ENCODE data around the gene PRICKLE1. TPM values are rescaled to one million over a fixed set of nuclear protein-coding genes. Genes with fewer than 3 reads are reported as not detected.

PRICKLE1 gene
- total and polyA plus RNA-seq, 2 donors (not counting 1 experiment from before 2014, with no cell fraction given): 6.3 to 21.6 TPM

DNA sequence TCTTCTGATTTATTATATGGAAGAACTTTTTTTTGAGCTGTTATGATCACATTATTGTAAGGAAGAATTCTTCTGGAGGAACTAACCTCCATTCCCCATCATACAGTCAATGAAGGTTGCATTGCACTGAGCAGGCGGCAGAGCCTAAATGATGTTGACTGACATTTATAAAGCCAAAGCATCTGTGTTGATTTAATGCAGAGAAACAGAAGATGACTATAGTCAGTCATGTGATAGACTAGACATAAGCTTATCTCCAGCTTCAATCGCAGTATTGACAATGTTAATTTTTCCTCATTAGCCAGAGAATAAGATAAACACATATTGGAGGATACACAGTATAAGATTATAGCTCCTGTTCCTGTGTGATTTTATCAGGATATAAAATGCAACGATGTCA is 82.0 kb downstream of the PRICKLE1 start:
- Histone ChIP-seq H2AFZ (ENCODE audit: insufficient read depth, low read depth, low read length, poor library complexity, severe bottlenecking) (no peak overlapping the region), H4K20me1 (ENCODE audit: control insufficient read depth, insufficient read depth, low read length, poor library complexity, severe bottlenecking) (no peaks in the 10 kb centered on the region), H3K27ac (ENCODE audit: low read length in 2 of 2) (no peak overlapping the region), H3K4me1 (ENCODE audit: control insufficient read depth in 2 of 2, insufficient read depth in 2 of 2, low read length in 2 of 2) (no peaks in the 10 kb centered on the region), H3K9ac (ENCODE audit: low read length) (no peak overlapping the region), H3K4me3 (ENCODE audit: control extremely low read depth in 1 of 5, extremely low read depth in 1 of 5, insufficient read depth in 1 of 5, low read depth in 2 of 5, low read length in 4 of 5) (no peak overlapping the region), H3K4me2 (replicated peaks; ENCODE audit: low read depth, low read length, poor library complexity, severe bottlenecking) (no peak overlapping the region), H3K79me2 (ENCODE audit: control insufficient read depth, insufficient read depth, low read length) (no peaks in the 10 kb centered on the region), H3K9me3 (ENCODE audit: control extremely low read depth in 1 of 3, control insufficient read depth in 2 of 3, insufficient read depth in 1 of 3, low read length in 2 of 3) (peaks cover 0 to 1% (median 0%) of the 10 kb centered on the region in 3 donors), H3K36me3 (replicated peaks in 1 of 2; ENCODE audit: control extremely low read depth in 1 of 2, control insufficient read depth in 1 of 2, extremely low read depth in 1 of 2, insufficient read depth in 2 of 2, low read length in 1 of 2) (no peaks in the 10 kb centered on the region), H3K27me3 (replicated peaks in 1 of 4; ENCODE audit: control extremely low read depth in 1 of 4, control insufficient read depth in 3 of 4, insufficient read depth in 4 of 4, low read length in 3 of 4) (peaks cover 0 to 2% (median 0%) of the 10 kb centered on the region in 4 experiments)
- ChIA-PET POLR2A (no interaction called here), CTCF (no interaction called here)
- no CpG with 5 or more reads among the region's 3 CpGs for WGBS (ENCODE audit: insufficient coverage)
- DNase-seq (no peak), ATAC-seq (ENCODE audit: low read depth) (no peak)
- Mint-ChIP-seq H3K27ac (no peak overlapping the region), H3K9me3 (ENCODE audit: insufficient read depth) (no peaks in the 10 kb centered on the region), H3K27me3 (peaks cover 4% of the 10 kb centered on the region), H3K4me3 (no peak overlapping the region), H3K4me1 (no peaks in the 10 kb centered on the region)
- no peak for TF ChIP-seq EZH2 (IDR thresholded peaks at IDR 0.05; ENCODE audit: borderline replicate concordance, insufficient read depth, low read depth, low read length, poor library complexity, severe bottlenecking)
- TF ChIP-seq, protein P1, sequence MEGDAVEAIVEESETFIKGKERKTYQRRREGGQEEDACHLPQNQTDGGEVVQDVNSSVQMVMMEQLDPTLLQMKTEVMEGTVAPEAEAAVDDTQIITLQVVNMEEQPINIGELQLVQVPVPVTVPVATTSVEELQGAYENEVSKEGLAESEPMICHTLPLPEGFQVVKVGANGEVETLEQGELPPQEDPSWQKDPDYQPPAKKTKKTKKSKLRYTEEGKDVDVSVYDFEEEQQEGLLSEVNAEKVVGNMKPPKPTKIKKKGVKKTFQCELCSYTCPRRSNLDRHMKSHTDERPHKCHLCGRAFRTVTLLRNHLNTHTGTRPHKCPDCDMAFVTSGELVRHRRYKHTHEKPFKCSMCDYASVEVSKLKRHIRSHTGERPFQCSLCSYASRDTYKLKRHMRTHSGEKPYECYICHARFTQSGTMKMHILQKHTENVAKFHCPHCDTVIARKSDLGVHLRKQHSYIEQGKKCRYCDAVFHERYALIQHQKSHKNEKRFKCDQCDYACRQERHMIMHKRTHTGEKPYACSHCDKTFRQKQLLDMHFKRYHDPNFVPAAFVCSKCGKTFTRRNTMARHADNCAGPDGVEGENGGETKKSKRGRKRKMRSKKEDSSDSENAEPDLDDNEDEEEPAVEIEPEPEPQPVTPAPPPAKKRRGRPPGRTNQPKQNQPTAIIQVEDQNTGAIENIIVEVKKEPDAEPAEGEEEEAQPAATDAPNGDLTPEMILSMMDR (IDR thresholded peaks at IDR 0.05): no peak
- intact Hi-C loops (cut with micrococcal nuclease): no loop called here

DNA sequence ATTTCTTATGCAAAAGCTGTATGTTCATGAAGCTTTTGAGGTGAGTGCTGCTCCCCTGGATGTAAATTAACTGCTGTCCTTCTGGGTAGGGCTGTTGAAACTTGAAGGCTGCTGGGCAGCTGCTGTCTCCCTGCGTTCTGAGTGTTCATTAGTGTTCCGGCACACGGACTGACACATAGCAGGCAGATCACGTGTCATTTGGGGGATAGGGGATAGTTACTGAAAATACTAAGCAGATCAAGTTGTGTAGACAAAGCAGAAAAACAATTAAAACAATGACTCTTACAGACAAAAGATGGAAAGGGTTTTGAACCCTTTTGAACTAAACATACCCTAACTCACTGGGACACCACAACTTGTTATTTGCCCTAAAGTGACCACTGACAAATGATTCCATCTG is 82.5 kb downstream of the PRICKLE1 start:
- no peak overlapping the region for H3K4me3 ChIP-seq (ENCODE audit: control extremely low read depth in 1 of 5, extremely low read depth in 1 of 5, insufficient read depth in 1 of 5, low read depth in 2 of 5, low read length in 4 of 5)
- no peaks in the 10 kb centered on the region for H3K36me3 ChIP-seq (replicated peaks in 1 of 2; ENCODE audit: control extremely low read depth in 1 of 2, control insufficient read depth in 1 of 2, extremely low read depth in 1 of 2, insufficient read depth in 2 of 2, low read length in 1 of 2)
- ATAC-seq (ENCODE audit: low read depth) (no peak), DNase-seq (no peak)
- POLR2A ChIA-PET: no interaction called here
- peaks cover 0 to 2% (median 0%) of the 10 kb centered on the region in 4 experiments for H3K27me3 ChIP-seq (replicated peaks in 1 of 4; ENCODE audit: control extremely low read depth in 1 of 4, control insufficient read depth in 3 of 4, insufficient read depth in 4 of 4, low read length in 3 of 4)
- TF ChIP-seq, protein P1 (IDR thresholded peaks at IDR 0.05): no peak
- no peaks in the 10 kb centered on the region for H3K9me3 ChIP-seq (ENCODE audit: control extremely low read depth in 1 of 3, control insufficient read depth in 2 of 3, insufficient read depth in 1 of 3, low read length in 2 of 3)
- CTCF ChIA-PET: no interaction called here
- peaks cover 4% of the 10 kb centered on the region for H3K27me3 Mint-ChIP-seq
- intact Hi-C loops (cut with micrococcal nuclease): no loop called here
- no peak overlapping the region for H3K9ac ChIP-seq (ENCODE audit: low read length)
- no peak overlapping the region for H3K4me2 ChIP-seq (replicated peaks; ENCODE audit: low read depth, low read length, poor library complexity, severe bottlenecking)
- H3K27ac ChIP-seq (ENCODE audit: low read length in 2 of 2): no peak overlapping the region
- no peak overlapping the region for H3K4me3 Mint-ChIP-seq
- H3K79me2 ChIP-seq (ENCODE audit: control insufficient read depth, insufficient read depth, low read length): no peaks in the 10 kb centered on the region
- H4K20me1 ChIP-seq (ENCODE audit: control insufficient read depth, insufficient read depth, low read length, poor library complexity, severe bottlenecking): no peaks in the 10 kb centered on the region
- no peak overlapping the region for H3K27ac Mint-ChIP-seq
- no peaks in the 10 kb centered on the region for H3K9me3 Mint-ChIP-seq (ENCODE audit: insufficient read depth)
- no peaks in the 10 kb centered on the region for H3K4me1 Mint-ChIP-seq
- no CpG with 5 or more reads among the region's 4 CpGs for WGBS (ENCODE audit: insufficient coverage)
- no peaks in the 10 kb centered on the region for H3K4me1 ChIP-seq (ENCODE audit: control insufficient read depth in 2 of 2, insufficient read depth in 2 of 2, low read length in 2 of 2)
- no peak overlapping the region for H2AFZ ChIP-seq (ENCODE audit: insufficient read depth, low read depth, low read length, poor library complexity, severe bottlenecking)
